Suprapubic skin (tissue), 3 donors: Measurements from ENCODE around the gene SHC1.

Experiments used
- EP300 ChIP-seq: sonication (generic); formaldehyde crosslinking; IDR thresholded peaks from one replicate; pipeline ENCODE4 v1.6.1; 2017; ENCODE audit warnings: antibody characterized with exemption
- POLR2A ChIP-seq, 2 donors: fragments of 450-650 bp; IDR thresholded peaks; one replicate each; pipeline ENCODE4 v1.6.1; 2017; ENCODE audit warnings: antibody characterized with exemption in 2 of 2, mild to moderate bottlenecking in 2 of 2, moderate library complexity in 2 of 2
- TF ChIP-seq, protein P1 (sequence below), 2 donors: fragments of 200-600 bp in 1 of 2; fragments of 450-650 bp in 1 of 2; sonication (generic) in 1 of 2; IDR thresholded peaks; one replicate each; pipeline ENCODE4 v1.5.1; 2016 to 2019; ENCODE audit warnings: antibody characterized with exemption in 2 of 2, mild to moderate bottlenecking in 1 of 2, moderate library complexity in 1 of 2

DNA sequence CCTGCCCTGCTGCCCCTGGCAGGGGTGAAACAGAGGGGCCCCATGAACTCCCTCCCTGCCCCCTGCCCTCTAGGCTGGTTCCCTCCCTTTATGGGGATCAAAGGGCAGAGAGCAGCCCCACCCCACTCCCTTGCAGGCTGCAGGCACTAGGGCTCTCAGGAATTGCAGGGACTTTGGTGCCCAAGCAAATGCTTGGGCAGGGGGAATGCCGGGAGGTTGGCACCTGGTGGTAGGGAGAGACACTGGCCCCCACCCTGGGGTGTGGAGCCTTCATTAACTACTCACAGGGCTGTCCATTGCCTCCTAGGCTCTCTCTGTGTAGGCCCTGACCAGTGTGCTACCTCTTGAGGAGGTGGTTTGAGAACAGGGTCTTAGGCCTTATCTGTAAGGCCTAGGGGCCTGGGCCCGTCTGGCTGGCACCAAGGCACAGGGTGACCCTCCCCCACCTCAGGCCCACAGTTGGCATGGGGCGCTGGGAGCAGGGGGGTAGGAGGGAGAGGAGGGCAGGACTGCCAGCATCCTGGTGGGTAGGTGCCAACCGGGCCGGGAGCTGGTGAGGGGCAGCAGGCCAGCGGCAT lies 36.8 kb upstream of the SHC1 start:
- TF ChIP-seq EP300 = no peak
- TF ChIP-seq, protein P1, sequence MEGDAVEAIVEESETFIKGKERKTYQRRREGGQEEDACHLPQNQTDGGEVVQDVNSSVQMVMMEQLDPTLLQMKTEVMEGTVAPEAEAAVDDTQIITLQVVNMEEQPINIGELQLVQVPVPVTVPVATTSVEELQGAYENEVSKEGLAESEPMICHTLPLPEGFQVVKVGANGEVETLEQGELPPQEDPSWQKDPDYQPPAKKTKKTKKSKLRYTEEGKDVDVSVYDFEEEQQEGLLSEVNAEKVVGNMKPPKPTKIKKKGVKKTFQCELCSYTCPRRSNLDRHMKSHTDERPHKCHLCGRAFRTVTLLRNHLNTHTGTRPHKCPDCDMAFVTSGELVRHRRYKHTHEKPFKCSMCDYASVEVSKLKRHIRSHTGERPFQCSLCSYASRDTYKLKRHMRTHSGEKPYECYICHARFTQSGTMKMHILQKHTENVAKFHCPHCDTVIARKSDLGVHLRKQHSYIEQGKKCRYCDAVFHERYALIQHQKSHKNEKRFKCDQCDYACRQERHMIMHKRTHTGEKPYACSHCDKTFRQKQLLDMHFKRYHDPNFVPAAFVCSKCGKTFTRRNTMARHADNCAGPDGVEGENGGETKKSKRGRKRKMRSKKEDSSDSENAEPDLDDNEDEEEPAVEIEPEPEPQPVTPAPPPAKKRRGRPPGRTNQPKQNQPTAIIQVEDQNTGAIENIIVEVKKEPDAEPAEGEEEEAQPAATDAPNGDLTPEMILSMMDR (IDR thresholded peaks at IDR 0.05) = no peak
- no peak for TF ChIP-seq POLR2A (IDR thresholded peaks at IDR 0.05)
